CD14-positive monocyte (primary cell): ENCODE data around the gene IFT172. TPM values are rescaled to one million over a fixed set of nuclear protein-coding genes. Genes with fewer than 3 reads are reported as not detected.

Source experiments
- DNase-seq, 3 donors: peaks; one replicate each; pipeline ENCODE4 v3.0.0-alpha.2; 2011 to 2022
- H2AFZ ChIP-seq: 2 replicates; pipeline ENCODE4 v1.6.0; 2012; ENCODE audit warnings: mild to moderate bottlenecking, low read depth, low read length, inconsistent platforms; ENCODE audit not compliant: insufficient read depth, poor library complexity, severe bottlenecking
- H3K27ac ChIP-seq, 2 donors: 1 replicate in 1 of 2; 2 replicates in 1 of 2; pipeline ENCODE4 v1.5.1; 2012 to 2013; ENCODE audit warnings: low read length in 2 of 2, control low read depth in 1 of 2, inconsistent platforms in 1 of 2, low read depth in 1 of 2, mild to moderate bottlenecking in 1 of 2
- H3K27me3 ChIP-seq, 2 donors: one replicate each; pipeline versions ENCODE4 v1.6.0 to v1.6.1; 2011 to 2013; ENCODE audit warnings: low read length in 2 of 2; ENCODE audit not compliant: control insufficient read depth in 2 of 2, insufficient read depth in 2 of 2
- H3K36me3 ChIP-seq, 2 donors: replicated peaks in 1 of 2; 1 replicate in 1 of 2; 2 replicates in 1 of 2; pipeline versions ENCODE4 v1.5.1 to v1.6.1; 2012 to 2013; ENCODE audit warnings: low read length in 2 of 2, control low read depth in 1 of 2, inconsistent platforms in 1 of 2, mild to moderate bottlenecking in 1 of 2; ENCODE audit not compliant: insufficient read depth in 2 of 2, control insufficient read depth in 1 of 2
- H3K4me1 ChIP-seq, 2 donors: 1 replicate in 1 of 2; 2 replicates in 1 of 2; pipeline versions ENCODE4 v1.5.1 to v1.6.1; 2012 to 2013; ENCODE audit warnings: low read length in 2 of 2, control low read depth in 1 of 2, inconsistent platforms in 1 of 2, mild to moderate bottlenecking in 1 of 2, moderate library complexity in 1 of 2; ENCODE audit not compliant: insufficient read depth in 2 of 2, control insufficient read depth in 1 of 2
- H3K4me2 ChIP-seq: replicated peaks from 2 replicates; pipeline ENCODE3; 2012; ENCODE audit warnings: low read length, moderate library complexity, mild to moderate bottlenecking; ENCODE audit not compliant: poor library complexity, severe bottlenecking; ENCODE audit errors: extremely low read depth
- H3K4me3 ChIP-seq, 3 experiments: fragments of 200-600 bp in 1 of 3; sonication (generic) in 1 of 3; replicated peaks in 1 of 3; 1 replicate in 2 of 3; 2 replicates in 1 of 3; pipeline ENCODE4 v1.5.1; 2011 to 2013; ENCODE audit warnings: low read length in 3 of 3, mild to moderate bottlenecking in 3 of 3, control low read depth in 2 of 3, low read depth in 2 of 3, inconsistent platforms in 1 of 3, moderate library complexity in 1 of 3
- H3K79me2 ChIP-seq: 2 replicates; pipeline ENCODE4 v1.6.0; 2012; ENCODE audit warnings: mild to moderate bottlenecking, control low read depth, inconsistent platforms, low read length, moderate library complexity; ENCODE audit not compliant: insufficient read depth
- H3K9ac ChIP-seq: 2 replicates; pipeline ENCODE4 v1.6.0; 2017; ENCODE audit warnings: low read length, mild to moderate bottlenecking; ENCODE audit not compliant: insufficient read depth, poor library complexity, severe bottlenecking
- H3K9me3 ChIP-seq, 2 donors: replicated peaks in 1 of 2; 1 replicate in 1 of 2; 2 replicates in 1 of 2; pipeline versions ENCODE4 v1.5.1 to v1.6.1; 2012 to 2013; ENCODE audit warnings: low read length in 2 of 2, control low read depth in 1 of 2; ENCODE audit not compliant: control insufficient read depth in 1 of 2, insufficient read depth in 1 of 2
- H4K20me1 ChIP-seq: 2 replicates; pipeline ENCODE4 v1.6.0; 2012; ENCODE audit warnings: mild to moderate bottlenecking, low read length, control low read depth, moderate library complexity; ENCODE audit not compliant: insufficient read depth
- H3K27ac Mint-ChIP-seq, 7 donors: one replicate each; pipeline ENCODE4 v1.8.0; 2020; ENCODE audit warnings: mild to moderate bottlenecking in 7 of 7, mixed read lengths in 7 of 7, moderate library complexity in 6 of 7, inconsistent platforms in 2 of 7
- H3K27me3 Mint-ChIP-seq, 3 donors: one replicate each; pipeline ENCODE4 v1.8.0; 2021 to 2022; ENCODE audit warnings: low read depth in 3 of 3, mild to moderate bottlenecking in 3 of 3, mixed read lengths in 3 of 3, moderate library complexity in 3 of 3, inconsistent platforms in 1 of 3
- H3K36me3 Mint-ChIP-seq, 2 donors: one replicate each; pipeline ENCODE4 v1.8.0; 2020; ENCODE audit warnings: mixed read lengths in 2 of 2, inconsistent platforms in 1 of 2, mild to moderate bottlenecking in 1 of 2
- H3K4me1 Mint-ChIP-seq: one replicate; pipeline ENCODE4 v1.8.0; 2020; ENCODE audit warnings: mild to moderate bottlenecking, mixed read lengths
- H3K4me3 Mint-ChIP-seq, 2 donors: one replicate each; pipeline ENCODE4 v1.8.0; 2020; ENCODE audit warnings: mild to moderate bottlenecking in 2 of 2, mixed read lengths in 2 of 2, moderate library complexity in 1 of 2
- H3K9me3 Mint-ChIP-seq, 7 donors: one replicate each; pipeline ENCODE4 v1.8.0; 2020 to 2022; ENCODE audit warnings: mixed read lengths in 7 of 7, mild to moderate bottlenecking in 6 of 7, moderate library complexity in 6 of 7, inconsistent platforms in 2 of 7
- CTCF ChIP-seq: fragments of 200-600 bp; IDR thresholded peaks from one replicate; pipeline ENCODE4 v1.8.0; 2022; ENCODE audit warnings: antibody characterized with exemption, mild to moderate bottlenecking
- WGBS: methylation state at CpG from one replicate; pipeline ENCODE4 v1.1.5; 2013; ENCODE audit warnings: missing lambda C conversion rate; ENCODE audit not compliant: insufficient coverage; 5-methylcytosine and 5-hydroxymethylcytosine counted together
- intact Hi-C, 2 donors: fragments of 100-400 bp; cut with micrococcal nuclease; formaldehyde crosslinking; loops; one replicate each; pipeline versions ENCODE4 v1.15.0 to v1.15.1; 2023
- polyA plus RNA-seq, 3 donors: library from polyadenylated mRNA; depleted of rRNA in 1 of 3; unstranded in 2 of 3; stranded (reverse) in 1 of 3; fragments of 300-500 nt in 2 of 3; fragments of >200 nt in 1 of 3; fragmentation: Illumina TruSeq in 2 of 3; gene quantifications; 1 replicate in 2 of 3; 2 replicates in 1 of 3; pipeline ENCODE4 v1.2.3, GENCODE V29; 2012 to 2021

The IFT172 gene
- polyA plus RNA-seq, 3 donors = 1.7 to 12.8 (median 3.6) TPM

- Histone ChIP-seq H3K27me3 (peaks cover 11 to 23% of the 10 kb centered on the region in 2 donors), H2AFZ (no peak overlapping the region), H3K36me3 (no peaks in the 10 kb centered on the region), H3K4me3 (no peak overlapping the region), H3K4me2 (no peak overlapping the region), H3K4me1 (no peaks in the 10 kb centered on the region), H3K27ac (no peak overlapping the region), H3K79me2 (no peaks in the 10 kb centered on the region), H4K20me1 (no peaks in the 10 kb centered on the region), H3K9ac (no peak overlapping the region), H3K9me3 (no peaks in the 10 kb centered on the region)
- Mint-ChIP-seq H3K36me3 (peaks cover 0 to 3% of the 10 kb centered on the region in 2 donors), H3K27me3 (peaks cover 14 to 23% (median 23%) of the 10 kb centered on the region in 3 donors), H3K9me3 (peaks cover 0 to 2% (median 0%) of the 10 kb centered on the region in 7 donors), H3K4me1 (peaks cover under 1% of the 10 kb centered on the region), H3K4me3 (no peak overlapping the region), H3K27ac (no peak overlapping the region)
- WGBS = no CpG with 5 or more reads among the region's 4 CpGs
- DNase-seq = no peak
- TF ChIP-seq CTCF = no peak
- intact Hi-C loops = no loop called here
Observed at GRCh38 chr2:27502142-27502541, 12.6 kb upstream of the IFT172 start.

- no peak overlapping the region for H3K27ac ChIP-seq
- H3K79me2 ChIP-seq = no peaks in the 10 kb centered on the region
- peaks cover 4 to 5% of the 10 kb centered on the region in 2 donors for H3K4me1 ChIP-seq
- no peaks in the 10 kb centered on the region for H3K36me3 ChIP-seq
- no peak overlapping the region for H3K9ac ChIP-seq
- H3K27me3 Mint-ChIP-seq = peaks cover 24 to 34% (median 34%) of the 10 kb centered on the region in 3 donors
- DNase-seq = no peak
- no peaks in the 10 kb centered on the region for H4K20me1 ChIP-seq
- H3K4me3 Mint-ChIP-seq = no peak overlapping the region
- no peak overlapping the region for H3K27ac Mint-ChIP-seq
- no peaks in the 10 kb centered on the region for H3K9me3 ChIP-seq
- H3K36me3 Mint-ChIP-seq = peaks cover 0 to 6% of the 10 kb centered on the region in 2 donors
- peaks cover 20 to 34% of the 10 kb centered on the region in 2 donors for H3K27me3 ChIP-seq
- TF ChIP-seq CTCF = no peak
- intact Hi-C loops = no loop called here
- H3K4me2 ChIP-seq = no peak overlapping the region
- H3K9me3 Mint-ChIP-seq = peaks cover 0 to 6% (median 0%) of the 10 kb centered on the region in 7 donors
- H3K4me3 ChIP-seq = no peak overlapping the region
- H3K4me1 Mint-ChIP-seq = peaks cover 12% of the 10 kb centered on the region
- no peak overlapping the region for H2AFZ ChIP-seq
Observed at GRCh38 chr2:27501042-27501441, 11.5 kb upstream of the IFT172 start.
